GM18520 (cell line): ENCODE results near the gene FAM149B1.
"Not testable (repeated sequence)": the region's sequence is repeated elsewhere in the genome, so short reads cannot be mapped to it uniquely, and the experiment has no call there.

Source experiments
- ATAC-seq: cut with Tn5 transposase; IDR thresholded peaks from one replicate; pipeline ENCODE4 v1.9.1; 2021; ENCODE audit not compliant: unreplicated experiment

Gene FAM149B1

GRCh38 chr10:73232887-73233286 is 65.0 kb downstream of the FAM149B1 start:
- no peak for ATAC-seq

- no peak for ATAC-seq
Observed at GRCh38 chr10:73233883-73234282, 66.0 kb downstream of the FAM149B1 start.

GRCh38 chr10:73234695-73235094 is 66.8 kb downstream of the FAM149B1 start:
- no peak for ATAC-seq

GRCh38 chr10:73238990-73239566 is 71.2 kb downstream of the FAM149B1 start:
- ATAC-seq = no peak

- no peak for ATAC-seq
Observed at GRCh38 chr10:73239908-73240307, 72.0 kb downstream of the FAM149B1 start.

GRCh38 chr10:73244866-73245477 is 77.1 kb downstream of the FAM149B1 start:
- no peak for ATAC-seq

GRCh38 chr10:73246322-73246645 is 78.4 kb downstream of the FAM149B1 start:
- ATAC-seq = no peak

GRCh38 chr10:73246646-73247508 is 79.0 kb downstream of the FAM149B1 start, which contains the start of gene DNAJC9:
Gene DNAJC9, minus strand, starts transcription at chr10:73247255. Its CDS starts 66 bp downstream, at chr10:73247189.
- peak; percentile 74 for ATAC-seq

GRCh38 chr10:73247509-73248258 is 79.8 kb downstream of the FAM149B1 start:
- no peak for ATAC-seq

GRCh38 chr10:73248259-73248724 is 80.4 kb downstream of the FAM149B1 start:
- no peak for ATAC-seq

- no peak for ATAC-seq
Observed at GRCh38 chr10:73251683-73252444, 83.9 kb downstream of the FAM149B1 start.

GRCh38 chr10:73252445-73253224 is 84.7 kb downstream of the FAM149B1 start, which contains the start of gene MRPS16:
Gene MRPS16, minus strand, starts transcription at chr10:73252644. Its CDS starts 162 bp downstream, at chr10:73252482.
- ATAC-seq = peak; percentile 78

- ATAC-seq = no peak
Observed at GRCh38 chr10:73253225-73253555, 85.3 kb downstream of the FAM149B1 start.

GRCh38 chr10:73258612-73259011 is 90.7 kb downstream of the FAM149B1 start:
- ATAC-seq = not testable (repeated sequence)

GRCh38 chr10:73261362-73261995 is 93.6 kb downstream of the FAM149B1 start:
- ATAC-seq = no peak

GRCh38 chr10:73262105-73262730 is 94.3 kb downstream of the FAM149B1 start:
- ATAC-seq = no peak

GRCh38 chr10:73262880-73263555 is 95.1 kb downstream of the FAM149B1 start:
- no peak for ATAC-seq

- ATAC-seq = no peak
Observed at GRCh38 chr10:73263693-73264347, 95.9 kb downstream of the FAM149B1 start.
